C4-2B (cell line): ENCODE results near the gene TBC1D10A.

Source experiments
- CTCF ChIP-seq: fragments of 450-650 bp; conservative IDR thresholded peaks from 2 replicates; pipeline ENCODE4 v1.5.1; 2017; ENCODE audit warnings: mild to moderate bottlenecking
- ZFX ChIP-seq: fragments of 450-650 bp; IDR thresholded peaks from 2 replicates; pipeline ENCODE4 v1.6.1; 2017

- TF ChIP-seq CTCF (no peak), ZFX (no peak)
Observed at GRCh38 chr22:30313527-30314363, 13.0 kb downstream of the TBC1D10A start.
